Fibroblast of lung (primary cell): ENCODE data around the gene OSTN.

Experiments used
- CTCF ChIP-seq, 2 donors: IDR thresholded peaks in 1 of 2; conservative IDR thresholded peaks in 1 of 2; 1 replicate in 1 of 2; 2 replicates in 1 of 2; pipeline ENCODE4 v1.5.1; 2011 to 2012; ENCODE audit warnings: low read length in 2 of 2, control low read depth in 1 of 2, inconsistent platforms in 1 of 2, low read depth in 1 of 2, mild to moderate bottlenecking in 1 of 2
- EZH2 ChIP-seq: IDR thresholded peaks from 2 replicates; pipeline ENCODE4 v1.5.1; 2012; ENCODE audit warnings: low read length, control low read depth, mild to moderate bottlenecking; ENCODE audit errors: missing control alignments

- TF ChIP-seq EZH2 (no peak), CTCF (conservative IDR thresholded peaks at IDR 0.05 in 1 of 2, IDR thresholded peaks at IDR 0.05 in 1 of 2; ENCODE audit: low read depth in 1 of 2, low read length in 2 of 2) (no peak)
These were observed 64.3 kb downstream of the OSTN start for GRCh38 chr3:191263365-191263764.
